GM23338 (cell line): ENCODE measurements around the gene UNC13D. TPM values are rescaled to one million over a fixed set of nuclear protein-coding genes. Genes with fewer than 3 reads are reported as not detected.

Experiments used
- ATAC-seq: fragments of 200-7000 bp; cut with Tn5 transposase; 3 replicates; pipeline ENCODE4 v1.9.1; 2020
- DNase-seq: peaks from one replicate; pipeline ENCODE4 v3.0.0-alpha.2; 2015; ENCODE audit warnings: low spot score
- H2AFZ ChIP-seq: fragments of 200-600 bp; sonication (generic); 2 replicates; pipeline ENCODE4 v1.8.0; 2016; ENCODE audit warnings: antibody characterized with exemption, mild to moderate bottlenecking, moderate library complexity
- H3F3A ChIP-seq: fragments of 200-600 bp; sonication (generic); replicated peaks from 2 replicates; pipeline ENCODE4 v1.8.0; 2017; ENCODE audit warnings: antibody characterized with exemption, mixed run types, low read depth
- H3K27ac ChIP-seq: fragments of 200-600 bp; sonication (generic); 2 replicates; pipeline ENCODE4 v1.6.1; 2016; ENCODE audit warnings: low read depth
- H3K27me3 ChIP-seq: fragments of 200-600 bp; sonication (generic); 2 replicates; pipeline ENCODE4 v1.8.0; 2016; ENCODE audit warnings: mild to moderate bottlenecking, mixed run types, moderate library complexity; ENCODE audit not compliant: insufficient read depth
- H3K36me3 ChIP-seq: fragments of 200-600 bp; sonication (generic); 2 replicates; pipeline ENCODE4 v1.8.0; 2016; ENCODE audit warnings: mild to moderate bottlenecking; ENCODE audit not compliant: insufficient read depth
- H3K4me1 ChIP-seq: fragments of 200-600 bp; sonication (generic); 2 replicates; pipeline ENCODE4 v1.8.0; 2016; ENCODE audit warnings: mild to moderate bottlenecking, moderate library complexity; ENCODE audit not compliant: insufficient read depth
- H3K4me2 ChIP-seq: fragments of 200-600 bp; sonication (generic); 2 replicates; pipeline ENCODE4 v1.7.1; 2017; ENCODE audit warnings: mixed run types
- H3K4me3 ChIP-seq: fragments of 200-600 bp; sonication (generic); 2 replicates; pipeline ENCODE4 v1.6.1; 2016; ENCODE audit warnings: mixed run types
- H3K79me2 ChIP-seq: fragments of 200-600 bp; sonication (generic); replicated peaks from 2 replicates; pipeline ENCODE4 v1.8.0; 2017; ENCODE audit warnings: mild to moderate bottlenecking; ENCODE audit not compliant: insufficient read depth
- H3K9me2 ChIP-seq: fragments of 200-600 bp; sonication (generic); 2 replicates; pipeline ENCODE4 v1.8.0; 2017; ENCODE audit not compliant: insufficient read depth
- H4K20me1 ChIP-seq: fragments of 200-600 bp; sonication (generic); replicated peaks from 2 replicates; pipeline ENCODE4 v1.8.0; 2017; ENCODE audit warnings: mild to moderate bottlenecking; ENCODE audit not compliant: insufficient read depth
- H3K27ac Mint-ChIP-seq: 2 replicates; pipeline ENCODE4 v1.8.0; 2020; ENCODE audit warnings: inconsistent platforms, mild to moderate bottlenecking, moderate library complexity, mixed read lengths
- H3K27me3 Mint-ChIP-seq: 3 replicates; pipeline ENCODE4 v1.8.0; 2022; ENCODE audit warnings: low read depth, mild to moderate bottlenecking, moderate library complexity, mixed read lengths, inconsistent platforms; ENCODE audit not compliant: insufficient read depth, poor library complexity
- H3K36me3 Mint-ChIP-seq: 3 replicates; pipeline ENCODE4 v1.8.0; 2021; ENCODE audit warnings: low read depth, mild to moderate bottlenecking, inconsistent platforms, moderate library complexity, mixed read lengths
- H3K4me1 Mint-ChIP-seq: 3 replicates; pipeline ENCODE4 v1.8.0; 2020; ENCODE audit warnings: mild to moderate bottlenecking, inconsistent platforms, mixed read lengths
- H3K4me3 Mint-ChIP-seq: 3 replicates; pipeline ENCODE4 v1.8.0; 2021; ENCODE audit warnings: moderate library complexity, mild to moderate bottlenecking, inconsistent platforms, mixed read lengths
- H3K9me3 Mint-ChIP-seq: 3 replicates; pipeline ENCODE4 v1.8.0; 2020; ENCODE audit warnings: moderate library complexity, mild to moderate bottlenecking, inconsistent platforms, mixed read lengths
- JUNB ChIP-seq: IDR thresholded peaks from one replicate; pipeline ENCODE4 v1.6.1; 2016; ENCODE audit warnings: antibody characterized with exemption; ENCODE audit not compliant: unreplicated experiment
- NANOG ChIP-seq: IDR thresholded peaks from 2 replicates; pipeline ENCODE4 v1.6.1; 2016; ENCODE audit warnings: antibody characterized with exemption, borderline replicate concordance
- REST ChIP-seq: IDR thresholded peaks from one replicate; pipeline ENCODE4 v1.6.1; 2018; ENCODE audit warnings: antibody characterized with exemption; ENCODE audit not compliant: unreplicated experiment
- ZNF114 ChIP-seq: fragments of 250-450 bp; sonication (Bioruptor Pico); IDR thresholded peaks from 2 replicates; pipeline ENCODE4 v1.5.0; 2020; ENCODE audit warnings: mild to moderate bottlenecking, moderate library complexity
- ZNF331 ChIP-seq: fragments of 250-450 bp; sonication (Bioruptor Pico); IDR thresholded peaks from 2 replicates; pipeline ENCODE4 v1.5.0; 2020; ENCODE audit warnings: low read depth, mild to moderate bottlenecking, moderate library complexity
- ZNF462 ChIP-seq: fragments of 250-450 bp; sonication (Bioruptor Pico); IDR thresholded peaks from 2 replicates; pipeline ENCODE4 v1.5.0; 2020; ENCODE audit warnings: mild to moderate bottlenecking, moderate library complexity
- polyA plus RNA-seq: library from polyadenylated mRNA; unstranded; fragments of >200 nt; fragmentation: Nextera tagmentation; extraction: Ambion mirVana; gene quantifications from 2 replicates; pipeline ENCODE4 v1.2.1, GENCODE V29; 2016
- total RNA-seq: library from RNA; depleted of rRNA; stranded (reverse); fragments of >200 nt; shearing (Covaris generic); gene quantifications from 2 replicates; pipeline ENCODE4 v1.2.3, GENCODE V29; 2014
- TF ChIP-seq, protein P1 (sequence below), 2 experiments: fragments of 200-600 bp in 1 of 2; sonication (generic) in 1 of 2; conservative IDR thresholded peaks; 2 replicates each; pipeline versions ENCODE4 v1.5.1 to v1.6.1; 2016 to 2017; ENCODE audit warnings: antibody characterized with exemption in 2 of 2, low read depth in 2 of 2, mild to moderate bottlenecking in 2 of 2, moderate library complexity in 1 of 2

The UNC13D gene
- total and polyA plus RNA-seq, 2 experiments from 2014 or later: 5.9 to 10.8 TPM

DNA sequence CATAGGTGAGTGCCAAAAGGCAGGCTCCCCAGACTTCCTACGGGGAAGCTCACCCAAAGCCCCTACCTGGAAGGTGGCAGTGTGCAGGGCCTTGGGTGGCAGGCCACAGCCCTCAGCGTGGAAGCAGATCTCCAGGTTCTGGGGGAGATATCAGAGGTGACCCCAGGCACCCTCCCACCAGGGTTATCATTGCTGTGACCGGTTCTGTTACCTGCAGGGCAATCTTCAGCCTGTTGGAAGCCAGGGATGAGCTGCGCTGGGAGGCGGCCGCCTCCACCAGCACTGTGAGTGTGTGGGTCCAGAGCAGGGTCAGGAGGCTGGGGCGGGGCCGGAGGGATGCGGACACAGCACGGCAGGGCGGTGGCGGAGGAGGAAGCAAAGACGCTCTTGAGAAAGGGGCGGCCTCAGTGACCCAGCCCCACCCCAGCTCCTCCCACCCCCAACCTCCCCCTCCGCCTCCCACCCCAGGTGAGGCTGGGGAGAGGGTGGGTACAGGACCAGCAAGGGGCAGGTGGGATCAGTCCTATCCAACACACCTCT lies 13.1 kb downstream of the UNC13D start (continued):
- TF ChIP-seq ZNF462 (no peak), ZNF331 (CRISPR knock-in tag) (no peak), ZNF114 (CRISPR knock-in tag) (no peak), NANOG (no peak), JUNB (no peak)

DNA sequence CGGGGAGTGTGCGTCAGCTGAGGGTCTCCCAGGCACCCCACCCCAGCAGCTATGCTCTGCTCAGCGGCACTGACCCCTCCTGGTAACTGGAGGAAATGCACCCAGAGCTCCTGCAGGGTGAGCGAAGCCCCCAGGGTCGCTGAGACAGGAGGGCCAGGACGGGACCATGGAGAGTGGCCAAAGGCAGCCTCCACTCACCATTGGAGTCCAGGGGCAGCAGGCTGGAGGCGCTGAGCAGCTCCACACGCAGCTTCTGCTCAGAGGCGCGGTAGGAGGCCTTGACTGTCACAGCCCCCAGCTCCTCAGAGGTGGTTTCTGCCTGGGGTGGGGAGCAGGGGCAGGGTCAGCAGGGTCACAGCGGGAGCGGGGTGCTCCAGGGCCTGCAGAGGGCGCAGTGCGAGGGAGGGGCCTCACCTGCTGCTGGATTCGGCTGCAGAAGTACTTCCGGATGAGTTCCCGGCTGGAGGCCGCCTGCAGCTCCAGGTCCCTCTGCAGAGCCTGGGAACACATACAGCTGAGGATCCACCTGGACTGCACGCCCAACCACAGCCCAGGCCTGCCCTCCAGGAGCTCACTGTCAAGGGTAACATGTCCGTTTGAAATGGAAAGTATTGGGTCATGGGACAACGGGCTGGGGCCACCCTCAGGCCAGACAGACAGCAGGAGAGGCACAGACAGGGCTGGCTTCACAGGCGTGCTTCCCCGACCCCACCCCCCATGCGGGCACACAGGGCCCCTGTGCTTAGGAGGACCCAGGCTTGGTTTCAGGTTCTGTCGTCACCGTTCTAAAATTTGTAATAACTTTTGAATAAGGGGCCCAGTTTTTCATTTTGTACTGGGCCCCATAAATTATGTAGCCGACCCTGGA lies 13.8 kb downstream of the UNC13D start:
- Histone ChIP-seq H4K20me1 (no peaks in the 10 kb centered on the region), H3K79me2 (no peaks in the 10 kb centered on the region), H2AFZ (peak overlapping the region; percentile 74; the same call in 1 of the 2 replicates), H3K4me3 (peak overlapping the region; percentile 45), H3K4me2 (peak overlapping the region; percentile 75), H3K27ac (peak overlapping the region; percentile 78; the same call in 1 of the 2 replicates), H3K36me3 (no peaks in the 10 kb centered on the region), H3F3A (peaks cover 38% of the 10 kb centered on the region), H3K4me1 (peaks cover 44% of the 10 kb centered on the region), H3K27me3 (no peaks in the 10 kb centered on the region), H3K9me2 (no peaks in the 10 kb centered on the region)
- peak overlapping the region; percentile 57; the same call in 2 of the 3 replicates for H3K4me3 Mint-ChIP-seq
- H3K27me3 Mint-ChIP-seq: peaks cover 10% of the 10 kb centered on the region
- 0 out of 3 replicates have a peak, but pooled peaks cover 3% of the 10 kb centered on the region for H3K9me3 Mint-ChIP-seq
- peaks cover 3% of the 10 kb centered on the region; the same call in 1 of the 3 replicates for H3K36me3 Mint-ChIP-seq
- peak; percentile 25 for ATAC-seq
- DNase-seq: peak; percentile 89
- peak overlapping the region; percentile 90 for H3K27ac Mint-ChIP-seq
- H3K4me1 Mint-ChIP-seq: peaks cover 42% of the 10 kb centered on the region
- TF ChIP-seq, protein P1, sequence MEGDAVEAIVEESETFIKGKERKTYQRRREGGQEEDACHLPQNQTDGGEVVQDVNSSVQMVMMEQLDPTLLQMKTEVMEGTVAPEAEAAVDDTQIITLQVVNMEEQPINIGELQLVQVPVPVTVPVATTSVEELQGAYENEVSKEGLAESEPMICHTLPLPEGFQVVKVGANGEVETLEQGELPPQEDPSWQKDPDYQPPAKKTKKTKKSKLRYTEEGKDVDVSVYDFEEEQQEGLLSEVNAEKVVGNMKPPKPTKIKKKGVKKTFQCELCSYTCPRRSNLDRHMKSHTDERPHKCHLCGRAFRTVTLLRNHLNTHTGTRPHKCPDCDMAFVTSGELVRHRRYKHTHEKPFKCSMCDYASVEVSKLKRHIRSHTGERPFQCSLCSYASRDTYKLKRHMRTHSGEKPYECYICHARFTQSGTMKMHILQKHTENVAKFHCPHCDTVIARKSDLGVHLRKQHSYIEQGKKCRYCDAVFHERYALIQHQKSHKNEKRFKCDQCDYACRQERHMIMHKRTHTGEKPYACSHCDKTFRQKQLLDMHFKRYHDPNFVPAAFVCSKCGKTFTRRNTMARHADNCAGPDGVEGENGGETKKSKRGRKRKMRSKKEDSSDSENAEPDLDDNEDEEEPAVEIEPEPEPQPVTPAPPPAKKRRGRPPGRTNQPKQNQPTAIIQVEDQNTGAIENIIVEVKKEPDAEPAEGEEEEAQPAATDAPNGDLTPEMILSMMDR (conservative IDR thresholded peaks at IDR 0.05; ENCODE audit: low read depth in 2 of 2): peak; percentile 77 to 80
- TF ChIP-seq REST: peak; percentile 31
